Activated T-cell treated with anti-CD3 and anti-CD28 coated beads, Interleukin-2, amount 50 U/mL, for 4 hours (primary cell): ENCODE measurements around the gene CHKB. TPM values are rescaled to one million over a fixed set of nuclear protein-coding genes. Genes with fewer than 3 reads are reported as not detected.

Source experiments
- ATAC-seq, 2 donors: fragments of 200-7000 bp; cut with Tn5 transposase; one replicate each; pipeline ENCODE4 v1.10.0; 2021
- DNase-seq: peaks from one replicate; pipeline ENCODE4 v3.0.0-alpha.2; 2020
- H3K27me3 Mint-ChIP-seq: one replicate; pipeline ENCODE4 v1.8.0; 2021; ENCODE audit warnings: low read depth, mixed read lengths
- H3K36me3 Mint-ChIP-seq: one replicate; pipeline ENCODE4 v1.8.0; 2022; ENCODE audit warnings: mixed read lengths; ENCODE audit not compliant: insufficient read depth
- H3K4me1 Mint-ChIP-seq: one replicate; pipeline ENCODE4 v1.8.0; 2021; ENCODE audit warnings: low read depth, mixed read lengths
- H3K4me3 Mint-ChIP-seq: one replicate; pipeline ENCODE4 v1.8.0; 2021; ENCODE audit warnings: mild to moderate bottlenecking, moderate library complexity, mixed read lengths
- H3K9me3 Mint-ChIP-seq: one replicate; pipeline ENCODE4 v1.8.0; 2021; ENCODE audit warnings: mixed read lengths
- total RNA-seq, 3 donors: library from RNA; stranded (reverse); gene quantifications; one replicate each; pipeline ENCODE4 v1.2.1, GENCODE V29; 2021

CHKB gene
- total RNA-seq, 3 donors from 2014 or later = 56.1 to 63.2 (median 60.7) TPM

DNA sequence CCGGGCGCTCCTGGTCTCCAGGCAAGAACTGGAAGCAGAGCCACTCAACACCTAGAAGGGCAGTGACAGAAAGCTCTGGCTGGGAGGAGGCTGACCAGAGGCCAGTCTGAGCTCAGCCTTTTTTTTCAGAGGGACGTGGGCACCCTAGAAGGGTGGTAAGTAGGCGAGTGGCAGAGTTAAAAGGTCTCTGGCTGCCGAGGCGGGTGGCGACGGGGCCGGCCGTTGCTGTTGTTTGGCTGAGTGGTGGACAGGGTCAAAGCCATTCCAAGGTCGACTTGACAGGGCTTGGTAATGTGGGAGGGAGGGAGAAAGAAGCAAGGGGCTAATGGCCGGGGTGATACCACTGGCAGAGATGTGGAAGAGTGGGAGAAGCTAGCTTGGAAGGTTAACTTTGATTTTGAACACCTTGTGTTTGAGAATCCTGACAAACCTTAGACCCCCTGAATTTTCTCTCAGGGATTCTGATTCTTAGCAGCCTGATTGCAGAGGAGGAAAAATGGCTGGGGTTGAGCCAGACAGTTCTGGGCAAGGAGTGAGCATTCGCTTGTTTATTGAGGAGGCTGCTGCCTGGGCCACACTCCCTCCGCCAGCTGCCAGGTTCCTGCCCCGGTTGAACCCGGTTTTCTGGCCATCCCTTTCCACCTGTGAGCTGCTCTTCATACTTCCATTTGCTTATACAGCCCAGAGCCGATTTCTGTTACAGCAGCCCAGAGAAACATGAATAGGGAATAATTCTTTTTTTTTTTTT is 19.1 kb downstream of the CHKB start:
- DNase-seq = no peak
- peak overlapping the region; percentile 86 for H3K4me3 Mint-ChIP-seq
- H3K27me3 Mint-ChIP-seq = no peaks in the 10 kb centered on the region
- ATAC-seq = peak in 1 of 2 donors; percentile 7
- peaks cover 12% of the 10 kb centered on the region for H3K4me1 Mint-ChIP-seq
- H3K36me3 Mint-ChIP-seq = no peaks in the 10 kb centered on the region
- H3K9me3 Mint-ChIP-seq = no peaks in the 10 kb centered on the region

DNA sequence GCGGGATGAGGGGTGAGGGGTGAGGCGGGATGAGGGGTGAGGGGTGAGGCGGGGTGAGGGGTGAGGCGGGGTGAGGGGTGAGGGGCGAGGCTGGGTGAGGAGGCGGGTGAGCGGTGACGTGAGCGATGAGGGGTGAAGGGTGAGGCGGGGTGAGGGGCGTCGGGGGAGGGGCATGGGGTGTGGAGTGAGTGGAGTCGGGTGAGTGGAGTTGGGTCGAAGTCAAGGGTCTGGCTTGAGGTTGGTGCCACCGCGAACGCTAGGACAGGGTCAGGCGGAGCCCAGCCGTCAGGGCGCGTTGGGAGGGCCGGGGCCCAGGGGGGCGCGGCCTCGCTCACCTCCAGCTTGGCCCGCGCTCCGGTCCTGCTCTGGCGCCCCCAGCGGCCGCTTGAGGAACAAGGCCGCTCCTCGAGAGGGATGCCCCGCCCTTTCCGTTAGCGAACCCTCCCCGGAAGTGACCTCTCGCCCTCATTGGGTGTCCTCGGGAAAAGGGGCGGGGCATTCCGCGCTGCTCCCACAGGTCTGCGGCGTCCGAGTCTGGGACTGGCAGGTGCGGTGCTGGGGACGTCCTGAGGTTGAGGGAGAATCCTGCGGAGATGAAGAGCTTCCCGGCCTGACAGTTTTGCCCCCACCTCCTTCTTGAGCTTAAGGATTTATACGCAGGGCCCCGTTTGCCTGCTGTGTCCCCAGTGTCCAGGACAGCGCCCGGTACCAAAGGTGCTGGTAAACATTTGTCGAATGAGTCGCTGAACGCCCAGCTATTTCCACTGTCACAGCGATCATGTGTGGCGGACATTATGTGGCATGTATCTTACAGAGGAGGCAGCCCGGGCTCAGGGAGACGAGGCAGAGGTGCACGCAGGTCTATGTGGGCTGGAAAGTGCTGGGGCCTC is 19.9 kb downstream of the CHKB start, which contains the start of gene SYCE3:
SYCE3 (minus strand) TSS at position 397 of the 890 bp plus-strand sequence. CDS start 6,514 bp downstream, outside the sequence.
- Mint-ChIP-seq H3K9me3 (no peaks in the 10 kb centered on the region), H3K36me3 (no peaks in the 10 kb centered on the region), H3K4me1 (peaks cover 12% of the 10 kb centered on the region), H3K27me3 (no peaks in the 10 kb centered on the region), H3K4me3 (peak within 1 kb of the TSS; percentile 86)
- ATAC-seq (peak; percentile 96 to 99), DNase-seq (peak; percentile 97)

GRCh38 chr22:50561401-50562358 is 21.0 kb downstream of the CHKB start:
- Mint-ChIP-seq H3K9me3 (no peaks in the 10 kb centered on the region), H3K36me3 (no peaks in the 10 kb centered on the region), H3K27me3 (no peaks in the 10 kb centered on the region), H3K4me3 (peak overlapping the region; percentile 64), H3K4me1 (peaks cover 12% of the 10 kb centered on the region)
- no peak for DNase-seq
- ATAC-seq = no peak

- no peaks in the 10 kb centered on the region for H3K36me3 Mint-ChIP-seq
- no peak for DNase-seq
- H3K27me3 Mint-ChIP-seq = no peaks in the 10 kb centered on the region
- no peaks in the 10 kb centered on the region for H3K9me3 Mint-ChIP-seq
- no peak for ATAC-seq
- peaks cover 12% of the 10 kb centered on the region for H3K4me1 Mint-ChIP-seq
- H3K4me3 Mint-ChIP-seq = no peak overlapping the region
Observed at GRCh38 chr22:50560034-50560433, 22.6 kb downstream of the CHKB start.

- peaks cover 3% of the 10 kb centered on the region for H3K4me1 Mint-ChIP-seq
- H3K27me3 Mint-ChIP-seq = no peaks in the 10 kb centered on the region
- no peak for DNase-seq
- no peaks in the 10 kb centered on the region for H3K9me3 Mint-ChIP-seq
- H3K4me3 Mint-ChIP-seq = no peak overlapping the region
- H3K36me3 Mint-ChIP-seq = no peaks in the 10 kb centered on the region
- no peak for ATAC-seq
Observed at GRCh38 chr22:50556703-50557102, 25.9 kb downstream of the CHKB start.

DNA sequence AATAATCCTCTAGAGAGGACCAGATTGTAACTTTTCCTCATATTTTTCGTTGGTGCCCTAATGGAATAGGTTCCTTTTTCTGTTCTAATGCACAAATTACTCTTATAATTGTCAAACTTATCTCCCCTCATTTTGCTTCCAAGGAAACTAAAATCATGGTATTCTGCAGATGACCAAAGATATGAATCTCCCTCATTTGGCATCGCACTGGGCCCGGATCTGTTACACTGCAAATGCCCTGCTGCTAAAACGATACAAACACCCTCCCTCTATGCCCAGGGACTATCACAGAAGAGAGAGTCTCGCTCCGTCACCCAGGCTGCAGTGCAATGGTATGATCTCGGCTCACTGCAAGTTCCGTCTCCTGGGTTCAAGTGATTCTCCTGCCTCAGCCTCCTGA is 29.3 kb downstream of the CHKB start:
- no peak for DNase-seq
- H3K4me3 Mint-ChIP-seq = no peak overlapping the region
- no peaks in the 10 kb centered on the region for H3K36me3 Mint-ChIP-seq
- no peak for ATAC-seq
- no peaks in the 10 kb centered on the region for H3K9me3 Mint-ChIP-seq
- H3K27me3 Mint-ChIP-seq = no peaks in the 10 kb centered on the region
- peaks cover 19% of the 10 kb centered on the region for H3K4me1 Mint-ChIP-seq

GRCh38 chr22:50551160-50551752 is 31.4 kb downstream of the CHKB start:
- Mint-ChIP-seq H3K27me3 (no peaks in the 10 kb centered on the region), H3K9me3 (no peaks in the 10 kb centered on the region), H3K4me1 (peaks cover 22% of the 10 kb centered on the region), H3K4me3 (no peak overlapping the region), H3K36me3 (no peaks in the 10 kb centered on the region)
- DNase-seq = no peak
- no peak for ATAC-seq

DNA sequence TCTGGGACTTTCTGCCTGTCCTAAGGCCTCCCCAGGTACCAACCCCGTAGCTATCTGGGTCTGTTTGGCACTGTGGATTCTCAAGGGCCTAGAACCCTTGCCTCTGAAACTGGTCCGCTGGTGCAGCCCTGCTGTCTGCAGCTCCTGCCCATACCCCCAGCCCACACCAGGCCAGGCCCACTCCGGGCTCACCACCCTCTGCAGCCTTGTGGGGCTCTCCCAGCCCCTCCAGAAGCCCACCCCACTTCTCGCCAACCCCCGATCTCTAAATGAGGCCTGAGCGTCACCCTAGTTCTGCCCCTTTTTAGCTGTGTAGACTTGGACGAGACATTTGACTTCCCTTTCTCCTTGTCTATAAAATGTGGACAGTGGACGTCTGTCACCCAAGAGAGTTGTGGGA is 32.3 kb downstream of the CHKB start:
- H3K36me3 Mint-ChIP-seq = no peaks in the 10 kb centered on the region
- H3K4me1 Mint-ChIP-seq = peaks cover 30% of the 10 kb centered on the region

GRCh38 chr22:50548921-50549790 is 33.5 kb downstream of the CHKB start:
- DNase-seq (no peak), ATAC-seq (peak; percentile 25 to 29)
- peak overlapping the region; percentile 83 for H3K4me3 Mint-ChIP-seq
- peaks cover 43% of the 10 kb centered on the region for H3K4me1 Mint-ChIP-seq
- H3K27me3 Mint-ChIP-seq = no peaks in the 10 kb centered on the region
- H3K36me3 Mint-ChIP-seq = no peaks in the 10 kb centered on the region
- no peaks in the 10 kb centered on the region for H3K9me3 Mint-ChIP-seq

More for the DNA sequence above, 32.3 kb downstream of the CHKB start:
- Mint-ChIP-seq H3K27me3 (no peaks in the 10 kb centered on the region), H3K9me3 (no peaks in the 10 kb centered on the region), H3K4me3 (peak overlapping the region; percentile 83)
- ATAC-seq = no peak
- no peak for DNase-seq

- no peaks in the 10 kb centered on the region for H3K36me3 Mint-ChIP-seq
- no peaks in the 10 kb centered on the region for H3K27me3 Mint-ChIP-seq
- H3K4me3 Mint-ChIP-seq = peak overlapping the region; percentile 70
- peak; percentile 61 to 67 for ATAC-seq
- peaks cover 43% of the 10 kb centered on the region for H3K4me1 Mint-ChIP-seq
- no peaks in the 10 kb centered on the region for H3K9me3 Mint-ChIP-seq
- DNase-seq = peak; percentile 50
Observed at GRCh38 chr22:50548040-50548920, 34.4 kb downstream of the CHKB start.

- H3K36me3 Mint-ChIP-seq = no peaks in the 10 kb centered on the region
- no peak for DNase-seq
- H3K4me1 Mint-ChIP-seq = peaks cover 46% of the 10 kb centered on the region
- no peaks in the 10 kb centered on the region for H3K27me3 Mint-ChIP-seq
- H3K9me3 Mint-ChIP-seq = no peaks in the 10 kb centered on the region
- no peak overlapping the region for H3K4me3 Mint-ChIP-seq
- no peak for ATAC-seq
Observed at GRCh38 chr22:50547263-50547985, 35.2 kb downstream of the CHKB start.
